Measurements from ENCODE around the gene KIAA0040. TPM values are rescaled to one million over a fixed set of nuclear protein-coding genes. Genes with fewer than 3 reads are reported as not detected.

KIAA0040 gene
- total RNA-seq, 1 donor from 2014 or later: 0.73 TPM

DNA sequence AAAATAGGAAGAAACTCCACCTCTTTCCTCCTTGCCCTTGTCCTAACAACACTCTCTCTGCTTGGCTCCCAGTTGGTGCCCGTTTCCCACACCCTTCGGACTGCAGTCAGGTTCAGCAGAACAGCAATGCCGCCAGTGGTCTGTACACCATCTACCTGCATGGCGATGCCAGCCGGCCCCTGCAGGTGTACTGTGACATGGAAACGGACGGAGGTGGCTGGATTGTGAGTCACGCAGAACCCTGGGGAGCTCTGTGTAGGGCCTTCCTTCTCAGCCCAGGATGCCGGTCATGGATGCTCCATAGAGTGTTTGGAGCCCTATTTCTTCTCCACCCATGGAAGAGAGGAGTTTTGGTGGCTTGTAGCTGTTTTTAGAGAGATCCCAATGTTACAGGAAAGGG, 64.1 kb downstream of the KIAA0040 start:
- Mint-ChIP-seq H3K27me3 (ENCODE audit: unreplicated experiment) (no peaks in the 10 kb centered on the region), H3K4me1 (ENCODE audit: unreplicated experiment) (peaks cover 29% of the 10 kb centered on the region), H3K27ac (ENCODE audit: unreplicated experiment) (no peak overlapping the region), H3K9me3 (ENCODE audit: unreplicated experiment) (no peaks in the 10 kb centered on the region), H3K36me3 (ENCODE audit: unreplicated experiment) (no peaks in the 10 kb centered on the region), H3K4me3 (ENCODE audit: unreplicated experiment) (no peak overlapping the region)
- DNase-seq (ENCODE audit: extremely low spot score, unreplicated experiment): no peak
- TF ChIP-seq, protein P1, sequence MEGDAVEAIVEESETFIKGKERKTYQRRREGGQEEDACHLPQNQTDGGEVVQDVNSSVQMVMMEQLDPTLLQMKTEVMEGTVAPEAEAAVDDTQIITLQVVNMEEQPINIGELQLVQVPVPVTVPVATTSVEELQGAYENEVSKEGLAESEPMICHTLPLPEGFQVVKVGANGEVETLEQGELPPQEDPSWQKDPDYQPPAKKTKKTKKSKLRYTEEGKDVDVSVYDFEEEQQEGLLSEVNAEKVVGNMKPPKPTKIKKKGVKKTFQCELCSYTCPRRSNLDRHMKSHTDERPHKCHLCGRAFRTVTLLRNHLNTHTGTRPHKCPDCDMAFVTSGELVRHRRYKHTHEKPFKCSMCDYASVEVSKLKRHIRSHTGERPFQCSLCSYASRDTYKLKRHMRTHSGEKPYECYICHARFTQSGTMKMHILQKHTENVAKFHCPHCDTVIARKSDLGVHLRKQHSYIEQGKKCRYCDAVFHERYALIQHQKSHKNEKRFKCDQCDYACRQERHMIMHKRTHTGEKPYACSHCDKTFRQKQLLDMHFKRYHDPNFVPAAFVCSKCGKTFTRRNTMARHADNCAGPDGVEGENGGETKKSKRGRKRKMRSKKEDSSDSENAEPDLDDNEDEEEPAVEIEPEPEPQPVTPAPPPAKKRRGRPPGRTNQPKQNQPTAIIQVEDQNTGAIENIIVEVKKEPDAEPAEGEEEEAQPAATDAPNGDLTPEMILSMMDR (IDR thresholded peaks at IDR 0.05): no peak

DNA sequence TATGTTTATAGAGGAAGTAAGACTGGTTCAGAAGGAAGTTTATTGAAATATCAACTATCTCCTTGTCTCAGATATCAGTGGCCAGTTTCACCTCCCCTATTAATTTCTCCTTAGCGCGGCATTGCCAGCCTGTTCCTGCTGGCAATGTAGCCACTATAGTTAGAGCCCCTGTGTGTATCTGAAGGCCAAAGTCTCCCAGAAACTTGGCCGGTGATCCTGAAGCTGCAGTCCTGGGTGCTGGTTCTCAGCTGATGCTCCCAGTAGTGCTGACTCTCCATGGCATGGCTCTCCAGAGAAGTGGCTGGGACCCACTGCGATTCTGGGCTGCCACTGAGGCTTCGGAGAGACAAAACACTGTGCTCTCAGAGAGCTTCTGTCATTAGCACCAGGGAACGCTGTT, 65.0 kb downstream of the KIAA0040 start:
- TF ChIP-seq, protein P1 (IDR thresholded peaks at IDR 0.05): no peak
- no peaks in the 10 kb centered on the region for H3K9me3 Mint-ChIP-seq (ENCODE audit: unreplicated experiment)
- no peaks in the 10 kb centered on the region for H3K27me3 Mint-ChIP-seq (ENCODE audit: unreplicated experiment)
- H3K4me1 Mint-ChIP-seq (ENCODE audit: unreplicated experiment): peaks cover 26% of the 10 kb centered on the region
- DNase-seq (ENCODE audit: extremely low spot score, unreplicated experiment): no peak
- H3K36me3 Mint-ChIP-seq (ENCODE audit: unreplicated experiment): no peaks in the 10 kb centered on the region
- H3K27ac Mint-ChIP-seq (ENCODE audit: unreplicated experiment): no peak overlapping the region
- no peak overlapping the region for H3K4me3 Mint-ChIP-seq (ENCODE audit: unreplicated experiment)

DNA sequence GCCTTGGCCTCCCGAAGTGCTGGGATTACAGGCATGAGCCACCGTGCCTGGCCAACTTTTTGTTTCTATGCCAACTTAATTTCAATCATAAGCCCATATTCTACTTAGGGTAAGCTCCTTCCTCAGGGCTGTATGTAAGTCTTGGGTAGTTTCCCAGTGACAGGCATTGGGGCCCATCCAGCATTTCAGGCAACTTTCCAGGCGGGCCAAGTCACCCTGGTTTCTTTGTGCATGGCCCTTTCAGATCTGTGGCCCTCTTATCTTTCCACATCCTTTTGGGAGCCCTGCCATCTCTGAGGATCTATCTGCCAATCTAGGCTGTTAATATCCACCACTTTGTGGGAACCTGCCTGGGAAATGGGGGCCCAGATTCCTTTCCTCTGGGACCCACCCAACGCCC, 66.2 kb downstream of the KIAA0040 start:
- Mint-ChIP-seq H3K4me3 (ENCODE audit: unreplicated experiment) (no peak overlapping the region), H3K36me3 (ENCODE audit: unreplicated experiment) (no peaks in the 10 kb centered on the region), H3K27me3 (ENCODE audit: unreplicated experiment) (peaks cover 2% of the 10 kb centered on the region), H3K9me3 (ENCODE audit: unreplicated experiment) (no peaks in the 10 kb centered on the region), H3K27ac (ENCODE audit: unreplicated experiment) (no peak overlapping the region), H3K4me1 (ENCODE audit: unreplicated experiment) (peaks cover 18% of the 10 kb centered on the region)
- DNase-seq (ENCODE audit: extremely low spot score, unreplicated experiment): no peak
- TF ChIP-seq, protein P1 (IDR thresholded peaks at IDR 0.05): no peak

- Mint-ChIP-seq H3K27ac (ENCODE audit: unreplicated experiment) (no peak overlapping the region), H3K9me3 (ENCODE audit: unreplicated experiment) (no peaks in the 10 kb centered on the region)
Observed at GRCh38 chr1:175124861-175125260, 67.7 kb downstream of the KIAA0040 start.

DNA sequence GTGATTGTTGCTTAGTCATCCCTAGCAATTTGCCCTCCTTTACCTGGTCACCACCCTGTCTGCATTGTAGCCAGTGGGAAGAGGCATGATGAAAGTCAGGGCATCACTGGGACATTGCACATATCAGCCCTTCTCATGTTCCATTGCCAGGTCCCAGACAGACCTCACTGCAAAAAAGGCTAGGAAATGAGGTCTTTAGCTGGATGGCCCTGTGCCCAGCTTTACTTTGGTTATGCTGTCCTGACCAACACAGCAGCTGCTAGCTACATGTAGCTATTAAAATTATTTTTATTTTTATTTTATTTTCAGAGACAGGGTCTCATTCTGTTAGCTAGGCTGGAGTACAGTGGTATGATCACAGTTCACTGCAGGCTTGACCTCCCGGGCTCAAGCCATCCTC, 72.1 kb downstream of the KIAA0040 start:
- TF ChIP-seq, protein P1 (IDR thresholded peaks at IDR 0.05): no peak
- Mint-ChIP-seq H3K4me1 (ENCODE audit: unreplicated experiment) (peaks cover 5% of the 10 kb centered on the region), H3K4me3 (ENCODE audit: unreplicated experiment) (no peak overlapping the region), H3K36me3 (ENCODE audit: unreplicated experiment) (no peaks in the 10 kb centered on the region), H3K9me3 (ENCODE audit: unreplicated experiment) (no peaks in the 10 kb centered on the region), H3K27ac (ENCODE audit: unreplicated experiment) (no peak overlapping the region), H3K27me3 (ENCODE audit: unreplicated experiment) (peaks cover 2% of the 10 kb centered on the region)
- DNase-seq (ENCODE audit: extremely low spot score, unreplicated experiment): no peak

More at GRCh38 chr1:175124861-175125260, 67.7 kb downstream of the KIAA0040 start:
- H3K4me1 Mint-ChIP-seq (ENCODE audit: unreplicated experiment): peaks cover 6% of the 10 kb centered on the region
- TF ChIP-seq, protein P1 (IDR thresholded peaks at IDR 0.05): no peak
- DNase-seq (ENCODE audit: extremely low spot score, unreplicated experiment): no peak
- H3K27me3 Mint-ChIP-seq (ENCODE audit: unreplicated experiment): peaks cover 2% of the 10 kb centered on the region
- H3K4me3 Mint-ChIP-seq (ENCODE audit: unreplicated experiment): no peak overlapping the region
- H3K36me3 Mint-ChIP-seq (ENCODE audit: unreplicated experiment): no peaks in the 10 kb centered on the region

Measured in osteocyte (in vitro differentiated cells).